ENCODE measurements around the gene PRPF19. TPM values are rescaled to one million over a fixed set of nuclear protein-coding genes. Genes with fewer than 3 reads are reported as not detected.

PRPF19 gene
- total RNA-seq, 1 donor: 53.1 TPM

DNA sequence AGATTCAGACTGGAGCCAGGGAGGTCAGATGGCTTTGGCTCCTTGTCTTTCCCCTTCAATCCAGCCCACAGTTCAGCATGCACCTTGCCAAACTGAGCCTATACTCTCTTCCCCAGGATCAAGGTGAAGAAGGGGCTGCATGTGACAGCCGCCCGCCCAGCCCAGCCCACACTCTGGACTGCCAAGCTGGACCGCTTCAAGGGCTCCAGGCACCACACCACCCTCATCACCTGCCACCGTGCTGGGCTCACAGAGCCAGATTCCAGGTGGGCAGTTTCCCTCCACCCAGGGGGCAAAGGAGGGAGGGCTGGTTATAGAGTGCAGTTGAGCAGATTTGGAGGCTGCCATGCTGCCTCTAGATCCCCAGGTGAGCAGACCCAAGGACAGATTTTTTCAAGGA lies 24.0 kb upstream of the PRPF19 start:
- no peak overlapping the region for H3K4me3 ChIP-seq (ENCODE audit: low read depth, low read length)

GRCh38 chr11:60929764-60930163 lies 23.4 kb upstream of the PRPF19 start:
- no peak for DNase-seq (ENCODE audit: low read depth)
- no peak overlapping the region for H3K4me3 ChIP-seq (ENCODE audit: low read depth, low read length)
- TF ChIP-seq, protein P1, sequence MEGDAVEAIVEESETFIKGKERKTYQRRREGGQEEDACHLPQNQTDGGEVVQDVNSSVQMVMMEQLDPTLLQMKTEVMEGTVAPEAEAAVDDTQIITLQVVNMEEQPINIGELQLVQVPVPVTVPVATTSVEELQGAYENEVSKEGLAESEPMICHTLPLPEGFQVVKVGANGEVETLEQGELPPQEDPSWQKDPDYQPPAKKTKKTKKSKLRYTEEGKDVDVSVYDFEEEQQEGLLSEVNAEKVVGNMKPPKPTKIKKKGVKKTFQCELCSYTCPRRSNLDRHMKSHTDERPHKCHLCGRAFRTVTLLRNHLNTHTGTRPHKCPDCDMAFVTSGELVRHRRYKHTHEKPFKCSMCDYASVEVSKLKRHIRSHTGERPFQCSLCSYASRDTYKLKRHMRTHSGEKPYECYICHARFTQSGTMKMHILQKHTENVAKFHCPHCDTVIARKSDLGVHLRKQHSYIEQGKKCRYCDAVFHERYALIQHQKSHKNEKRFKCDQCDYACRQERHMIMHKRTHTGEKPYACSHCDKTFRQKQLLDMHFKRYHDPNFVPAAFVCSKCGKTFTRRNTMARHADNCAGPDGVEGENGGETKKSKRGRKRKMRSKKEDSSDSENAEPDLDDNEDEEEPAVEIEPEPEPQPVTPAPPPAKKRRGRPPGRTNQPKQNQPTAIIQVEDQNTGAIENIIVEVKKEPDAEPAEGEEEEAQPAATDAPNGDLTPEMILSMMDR (IDR thresholded peaks at IDR 0.05; ENCODE audit: insufficient read depth, low read length): no peak

More for the DNA sequence above, 24.0 kb upstream of the PRPF19 start:
- no peak for DNase-seq (ENCODE audit: low read depth)
- TF ChIP-seq, protein P1 (IDR thresholded peaks at IDR 0.05; ENCODE audit: insufficient read depth, low read length): no peak

DNA sequence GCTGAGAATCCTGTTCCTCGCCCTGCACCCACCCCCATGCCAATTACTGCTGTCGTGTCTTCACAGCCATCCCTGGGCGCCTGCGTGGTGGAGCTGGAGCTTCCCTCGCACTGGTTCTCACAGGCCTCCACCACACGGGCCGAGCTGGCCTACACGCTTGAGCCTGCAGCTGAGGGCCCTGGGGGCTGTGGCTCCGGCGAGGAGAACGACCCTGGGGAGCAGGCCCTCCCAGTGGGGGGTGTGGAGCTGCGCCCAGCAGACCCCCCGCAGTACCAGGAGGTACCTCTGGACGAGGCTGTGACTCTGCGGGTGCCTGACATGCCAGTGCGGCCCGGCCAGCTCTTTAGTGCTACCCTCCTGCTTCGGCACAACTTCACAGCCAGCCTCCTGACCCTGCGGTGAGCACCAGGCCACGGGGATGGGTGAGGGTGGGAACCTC lies 22.2 kb upstream of the PRPF19 start:
- no peak overlapping the region for H3K4me3 ChIP-seq (ENCODE audit: low read depth, low read length)
- TF ChIP-seq, protein P1 (IDR thresholded peaks at IDR 0.05; ENCODE audit: insufficient read depth, low read length): no peak
- no peak for DNase-seq (ENCODE audit: low read depth)

GRCh38 chr11:60927600-60927999 lies 21.2 kb upstream of the PRPF19 start:
- TF ChIP-seq, protein P1 (IDR thresholded peaks at IDR 0.05; ENCODE audit: insufficient read depth, low read length): no peak
- no peak overlapping the region for H3K4me3 ChIP-seq (ENCODE audit: low read depth, low read length)
- no peak for DNase-seq (ENCODE audit: low read depth)

DNA sequence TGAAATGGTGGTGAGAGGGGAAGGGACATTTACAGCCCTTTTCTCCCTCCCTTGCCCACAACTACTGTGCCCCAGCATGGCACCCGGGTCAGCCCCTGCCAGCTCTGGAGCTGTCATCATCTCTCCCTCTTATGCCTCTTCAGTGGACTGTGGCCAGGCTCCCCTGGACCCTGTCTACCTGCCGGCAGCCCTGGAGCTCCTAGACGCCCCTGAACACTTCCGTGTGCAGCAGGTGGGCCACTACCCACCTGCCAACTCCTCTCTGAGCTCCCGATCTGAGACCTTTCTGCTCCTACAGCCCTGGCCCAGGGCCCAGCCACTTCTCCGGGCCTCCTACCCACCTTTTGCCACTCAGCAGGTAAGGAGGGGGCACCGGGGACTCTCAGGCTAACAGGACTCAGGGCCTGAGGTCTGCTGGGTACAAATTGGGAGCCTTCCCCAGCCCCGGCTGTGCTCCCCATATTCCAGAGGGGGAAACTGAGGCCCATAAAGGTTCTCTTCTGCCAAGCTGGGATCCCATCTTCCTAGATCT lies 20.7 kb upstream of the PRPF19 start:
- no peak for DNase-seq (ENCODE audit: low read depth)
- no peak overlapping the region for H3K4me3 ChIP-seq (ENCODE audit: low read depth, low read length)
- TF ChIP-seq, protein P1 (IDR thresholded peaks at IDR 0.05; ENCODE audit: insufficient read depth, low read length): no peak

GRCh38 chr11:60926500-60926899 lies 20.1 kb upstream of the PRPF19 start:
- DNase-seq (ENCODE audit: low read depth): no peak
- TF ChIP-seq, protein P1 (IDR thresholded peaks at IDR 0.05; ENCODE audit: insufficient read depth, low read length): no peak

DNA sequence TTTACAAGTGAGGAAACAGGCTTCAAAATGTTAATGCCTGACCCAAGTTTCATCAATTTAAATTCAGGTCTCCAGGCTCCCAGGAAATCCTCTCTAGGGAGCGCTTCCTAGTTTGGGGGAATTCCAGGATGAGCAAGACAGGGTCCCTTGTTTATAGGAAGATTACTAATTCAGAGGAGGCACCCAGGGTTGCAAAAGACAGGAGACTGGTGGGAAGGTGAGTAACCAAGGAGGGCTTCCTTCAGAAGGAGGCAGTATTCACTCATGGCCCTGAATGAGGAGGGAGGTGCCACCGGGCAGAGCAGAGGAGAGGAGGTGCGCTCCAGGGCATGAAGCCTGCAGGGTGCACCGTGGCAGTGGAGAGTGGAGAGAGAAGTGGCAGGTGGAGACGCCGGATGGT lies 19.5 kb upstream of the PRPF19 start:
- DNase-seq (ENCODE audit: low read depth): peak; percentile 45
- H3K4me3 ChIP-seq (ENCODE audit: low read depth, low read length): no peak overlapping the region

More at GRCh38 chr11:60926500-60926899, 20.1 kb upstream of the PRPF19 start:
- no peak overlapping the region for H3K4me3 ChIP-seq (ENCODE audit: low read depth, low read length)

More for the DNA sequence above, 19.5 kb upstream of the PRPF19 start:
- TF ChIP-seq, protein P1 (IDR thresholded peaks at IDR 0.05; ENCODE audit: insufficient read depth, low read length): no peak
